ENCODE results near the gene GBP7. TPM values are rescaled to one million over a fixed set of nuclear protein-coding genes. Genes with fewer than 3 reads are reported as not detected.

The GBP7 gene
- total RNA-seq, 1 donor: not detected

GRCh38 chr1:89203166-89203565 lies 27.4 kb upstream of the GBP7 start:
- H3K4me3 ChIP-seq (ENCODE audit: low read depth, low read length): no peak overlapping the region
- peak; percentile 34 for DNase-seq (ENCODE audit: low read depth)
- no peak for TF ChIP-seq CTCF (IDR thresholded peaks at IDR 0.05; ENCODE audit: insufficient read depth, low read depth, low read length)

GRCh38 chr1:89201106-89201794 lies 25.4 kb upstream of the GBP7 start:
- no peak overlapping the region for H3K4me3 ChIP-seq (ENCODE audit: low read depth, low read length)
- no peak for TF ChIP-seq CTCF (IDR thresholded peaks at IDR 0.05; ENCODE audit: insufficient read depth, low read depth, low read length)
- no peak for DNase-seq (ENCODE audit: low read depth)

GRCh38 chr1:89200663-89201062 lies 24.9 kb upstream of the GBP7 start:
- no peak overlapping the region for H3K4me3 ChIP-seq (ENCODE audit: low read depth, low read length)
- DNase-seq (ENCODE audit: low read depth): peak; percentile 42
- TF ChIP-seq CTCF (IDR thresholded peaks at IDR 0.05; ENCODE audit: insufficient read depth, low read depth, low read length): no peak

GRCh38 chr1:89199525-89200031 lies 23.8 kb upstream of the GBP7 start:
- H3K4me3 ChIP-seq (ENCODE audit: low read depth, low read length): no peak overlapping the region
- DNase-seq (ENCODE audit: low read depth): no peak

GRCh38 chr1:89198491-89199072 lies 22.8 kb upstream of the GBP7 start, which contains the start of gene GBP4:
GBP4 (minus strand) TSS chr1:89198942; CDS start chr1:89198834, 108 bp downstream.
- TF ChIP-seq CTCF (IDR thresholded peaks at IDR 0.05; ENCODE audit: insufficient read depth, low read depth, low read length): no peak
- peak within 1 kb of the TSS; percentile 54 for H3K4me3 ChIP-seq (ENCODE audit: low read depth, low read length)
- peak; percentile 73 for DNase-seq (ENCODE audit: low read depth)

More at GRCh38 chr1:89199525-89200031, 23.8 kb upstream of the GBP7 start:
- TF ChIP-seq CTCF (IDR thresholded peaks at IDR 0.05; ENCODE audit: insufficient read depth, low read depth, low read length): no peak

DNA sequence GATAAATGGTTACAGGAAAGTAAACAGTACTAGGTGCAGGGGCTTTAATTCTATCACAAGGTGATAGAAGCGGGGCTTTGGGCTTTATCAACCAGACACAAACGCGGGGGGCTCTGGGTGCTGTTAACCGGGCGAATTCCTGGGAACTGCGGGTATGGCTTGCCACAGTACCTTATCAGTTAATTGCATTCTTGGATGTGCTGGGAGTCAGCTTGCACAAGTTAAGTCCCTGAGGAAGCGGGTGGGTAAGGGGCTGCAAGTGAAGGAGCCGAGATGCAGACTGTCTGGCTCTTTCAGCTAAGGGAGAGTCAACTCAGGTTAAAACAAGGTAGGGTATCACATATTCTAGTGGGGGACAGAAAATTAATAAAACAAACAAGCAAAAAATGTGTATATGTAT lies 22.3 kb upstream of the GBP7 start:
- peak overlapping the region; percentile 54 for H3K4me3 ChIP-seq (ENCODE audit: low read depth, low read length)
- DNase-seq (ENCODE audit: low read depth): no peak
- no peak for TF ChIP-seq CTCF (IDR thresholded peaks at IDR 0.05; ENCODE audit: insufficient read depth, low read depth, low read length)

Measured in fibroblast of villous mesenchyme (primary cell).